GM23338 (cell line): ENCODE results near the gene SPI1. TPM values are rescaled to one million over a fixed set of nuclear protein-coding genes. Genes with fewer than 3 reads are reported as not detected.

ENCODE experiments used
- ATAC-seq: fragments of 200-7000 bp; cut with Tn5 transposase; 3 replicates; pipeline ENCODE4 v1.9.1; 2020
- DNase-seq: peaks from one replicate; pipeline ENCODE4 v3.0.0-alpha.2; 2015; ENCODE audit warnings: low spot score
- H2AFZ ChIP-seq: fragments of 200-600 bp; sonication (generic); 2 replicates; pipeline ENCODE4 v1.8.0; 2016; ENCODE audit warnings: antibody characterized with exemption, mild to moderate bottlenecking, moderate library complexity
- H3F3A ChIP-seq: fragments of 200-600 bp; sonication (generic); replicated peaks from 2 replicates; pipeline ENCODE4 v1.8.0; 2017; ENCODE audit warnings: antibody characterized with exemption, mixed run types, low read depth
- H3K27ac ChIP-seq: fragments of 200-600 bp; sonication (generic); 2 replicates; pipeline ENCODE4 v1.6.1; 2016; ENCODE audit warnings: low read depth
- H3K27me3 ChIP-seq: fragments of 200-600 bp; sonication (generic); 2 replicates; pipeline ENCODE4 v1.8.0; 2016; ENCODE audit warnings: mild to moderate bottlenecking, mixed run types, moderate library complexity; ENCODE audit not compliant: insufficient read depth
- H3K36me3 ChIP-seq: fragments of 200-600 bp; sonication (generic); 2 replicates; pipeline ENCODE4 v1.8.0; 2016; ENCODE audit warnings: mild to moderate bottlenecking; ENCODE audit not compliant: insufficient read depth
- H3K4me1 ChIP-seq: fragments of 200-600 bp; sonication (generic); 2 replicates; pipeline ENCODE4 v1.8.0; 2016; ENCODE audit warnings: mild to moderate bottlenecking, moderate library complexity; ENCODE audit not compliant: insufficient read depth
- H3K4me2 ChIP-seq: fragments of 200-600 bp; sonication (generic); 2 replicates; pipeline ENCODE4 v1.7.1; 2017; ENCODE audit warnings: mixed run types
- H3K4me3 ChIP-seq: fragments of 200-600 bp; sonication (generic); 2 replicates; pipeline ENCODE4 v1.6.1; 2016; ENCODE audit warnings: mixed run types
- H3K79me2 ChIP-seq: fragments of 200-600 bp; sonication (generic); replicated peaks from 2 replicates; pipeline ENCODE4 v1.8.0; 2017; ENCODE audit warnings: mild to moderate bottlenecking; ENCODE audit not compliant: insufficient read depth
- H3K9me2 ChIP-seq: fragments of 200-600 bp; sonication (generic); 2 replicates; pipeline ENCODE4 v1.8.0; 2017; ENCODE audit not compliant: insufficient read depth
- H4K20me1 ChIP-seq: fragments of 200-600 bp; sonication (generic); replicated peaks from 2 replicates; pipeline ENCODE4 v1.8.0; 2017; ENCODE audit warnings: mild to moderate bottlenecking; ENCODE audit not compliant: insufficient read depth
- H3K27ac Mint-ChIP-seq: 2 replicates; pipeline ENCODE4 v1.8.0; 2020; ENCODE audit warnings: inconsistent platforms, mild to moderate bottlenecking, moderate library complexity, mixed read lengths
- H3K27me3 Mint-ChIP-seq: 3 replicates; pipeline ENCODE4 v1.8.0; 2022; ENCODE audit warnings: low read depth, mild to moderate bottlenecking, moderate library complexity, mixed read lengths, inconsistent platforms; ENCODE audit not compliant: insufficient read depth, poor library complexity
- H3K36me3 Mint-ChIP-seq: 3 replicates; pipeline ENCODE4 v1.8.0; 2021; ENCODE audit warnings: low read depth, mild to moderate bottlenecking, inconsistent platforms, moderate library complexity, mixed read lengths
- H3K4me1 Mint-ChIP-seq: 3 replicates; pipeline ENCODE4 v1.8.0; 2020; ENCODE audit warnings: mild to moderate bottlenecking, inconsistent platforms, mixed read lengths
- H3K4me3 Mint-ChIP-seq: 3 replicates; pipeline ENCODE4 v1.8.0; 2021; ENCODE audit warnings: moderate library complexity, mild to moderate bottlenecking, inconsistent platforms, mixed read lengths
- H3K9me3 Mint-ChIP-seq: 3 replicates; pipeline ENCODE4 v1.8.0; 2020; ENCODE audit warnings: moderate library complexity, mild to moderate bottlenecking, inconsistent platforms, mixed read lengths
- CREB1 ChIP-seq: fragments of 250-450 bp; sonication (Bioruptor Pico); IDR thresholded peaks from 2 replicates; pipeline ENCODE4 v1.5.0; 2020; ENCODE audit warnings: low read depth, mild to moderate bottlenecking, moderate library complexity
- EZH2 ChIP-seq: fragments of 200-600 bp; sonication (generic); IDR thresholded peaks from one replicate; pipeline ENCODE4 v1.8.0; 2017; ENCODE audit warnings: antibody characterized with exemption, mild to moderate bottlenecking, low read depth; ENCODE audit not compliant: unreplicated experiment
- EZH2phosphoT487 ChIP-seq: fragments of 200-600 bp; sonication (generic); IDR thresholded peaks from one replicate; pipeline ENCODE4 v1.8.1; 2018; ENCODE audit warnings: antibody characterized with exemption; ENCODE audit not compliant: unreplicated experiment
- JUNB ChIP-seq: IDR thresholded peaks from one replicate; pipeline ENCODE4 v1.6.1; 2016; ENCODE audit warnings: antibody characterized with exemption; ENCODE audit not compliant: unreplicated experiment
- NANOG ChIP-seq: IDR thresholded peaks from 2 replicates; pipeline ENCODE4 v1.6.1; 2016; ENCODE audit warnings: antibody characterized with exemption, borderline replicate concordance
- POLR2AphosphoS5 ChIP-seq: IDR thresholded peaks from 2 replicates; pipeline ENCODE4 v1.6.1; 2016; ENCODE audit warnings: antibody characterized with exemption, low read depth
- REST ChIP-seq: IDR thresholded peaks from one replicate; pipeline ENCODE4 v1.6.1; 2018; ENCODE audit warnings: antibody characterized with exemption; ENCODE audit not compliant: unreplicated experiment
- STAT1 ChIP-seq: IDR thresholded peaks from one replicate; pipeline ENCODE4 v1.6.1; 2016; ENCODE audit warnings: antibody characterized with exemption; ENCODE audit not compliant: unreplicated experiment
- ZNF114 ChIP-seq: fragments of 250-450 bp; sonication (Bioruptor Pico); IDR thresholded peaks from 2 replicates; pipeline ENCODE4 v1.5.0; 2020; ENCODE audit warnings: mild to moderate bottlenecking, moderate library complexity
- ZNF331 ChIP-seq: fragments of 250-450 bp; sonication (Bioruptor Pico); IDR thresholded peaks from 2 replicates; pipeline ENCODE4 v1.5.0; 2020; ENCODE audit warnings: low read depth, mild to moderate bottlenecking, moderate library complexity
- ZNF462 ChIP-seq: fragments of 250-450 bp; sonication (Bioruptor Pico); IDR thresholded peaks from 2 replicates; pipeline ENCODE4 v1.5.0; 2020; ENCODE audit warnings: mild to moderate bottlenecking, moderate library complexity
- polyA plus RNA-seq: library from polyadenylated mRNA; unstranded; fragments of >200 nt; fragmentation: Nextera tagmentation; extraction: Ambion mirVana; gene quantifications from 2 replicates; pipeline ENCODE4 v1.2.1, GENCODE V29; 2016
- total RNA-seq: library from RNA; depleted of rRNA; stranded (reverse); fragments of >200 nt; shearing (Covaris generic); gene quantifications from 2 replicates; pipeline ENCODE4 v1.2.3, GENCODE V29; 2014
- TF ChIP-seq, protein P1 (sequence below), 2 experiments: fragments of 200-600 bp in 1 of 2; sonication (generic) in 1 of 2; conservative IDR thresholded peaks; 2 replicates each; pipeline versions ENCODE4 v1.5.1 to v1.6.1; 2016 to 2017; ENCODE audit warnings: antibody characterized with exemption in 2 of 2, low read depth in 2 of 2, mild to moderate bottlenecking in 2 of 2, moderate library complexity in 1 of 2
- TF ChIP-seq, protein P2 (sequence below): IDR thresholded peaks from 2 replicates; pipeline ENCODE4 v1.6.1; 2016; ENCODE audit warnings: antibody characterized with exemption

SPI1 gene
- total and polyA plus RNA-seq, 2 experiments from 2014 or later: 0.23 TPM; not detected in 1

DNA sequence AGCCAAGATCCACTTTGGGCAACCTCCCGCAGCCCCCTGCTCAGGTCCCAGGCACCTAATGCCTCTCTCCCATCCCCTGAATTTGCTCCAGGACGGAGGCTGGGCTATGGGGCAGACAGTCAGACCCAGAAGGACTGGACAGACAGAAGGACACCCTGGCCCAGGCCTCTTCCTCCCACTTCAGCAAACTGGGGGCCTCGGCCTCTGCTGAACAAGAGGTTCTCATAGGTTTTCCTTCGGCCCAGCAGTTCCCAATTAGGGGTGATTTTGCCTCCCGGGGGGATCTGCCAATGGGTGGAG lies 3.7 kb downstream of the SPI1 start:
- no peak overlapping the region for H3K4me3 ChIP-seq
- H3F3A ChIP-seq: no peaks in the 10 kb centered on the region
- TF ChIP-seq STAT1 (no peak), ZNF114 (no peak), JUNB (no peak), ZNF462 (CRISPR knock-in tag) (no peak), NANOG (no peak), REST (no peak), ZNF331 (no peak), EZH2phosphoT487 (no peak), EZH2 (no peak), CREB1 (CRISPR knock-in tag) (no peak), POLR2AphosphoS5 (no peak)
- TF ChIP-seq, protein P1, sequence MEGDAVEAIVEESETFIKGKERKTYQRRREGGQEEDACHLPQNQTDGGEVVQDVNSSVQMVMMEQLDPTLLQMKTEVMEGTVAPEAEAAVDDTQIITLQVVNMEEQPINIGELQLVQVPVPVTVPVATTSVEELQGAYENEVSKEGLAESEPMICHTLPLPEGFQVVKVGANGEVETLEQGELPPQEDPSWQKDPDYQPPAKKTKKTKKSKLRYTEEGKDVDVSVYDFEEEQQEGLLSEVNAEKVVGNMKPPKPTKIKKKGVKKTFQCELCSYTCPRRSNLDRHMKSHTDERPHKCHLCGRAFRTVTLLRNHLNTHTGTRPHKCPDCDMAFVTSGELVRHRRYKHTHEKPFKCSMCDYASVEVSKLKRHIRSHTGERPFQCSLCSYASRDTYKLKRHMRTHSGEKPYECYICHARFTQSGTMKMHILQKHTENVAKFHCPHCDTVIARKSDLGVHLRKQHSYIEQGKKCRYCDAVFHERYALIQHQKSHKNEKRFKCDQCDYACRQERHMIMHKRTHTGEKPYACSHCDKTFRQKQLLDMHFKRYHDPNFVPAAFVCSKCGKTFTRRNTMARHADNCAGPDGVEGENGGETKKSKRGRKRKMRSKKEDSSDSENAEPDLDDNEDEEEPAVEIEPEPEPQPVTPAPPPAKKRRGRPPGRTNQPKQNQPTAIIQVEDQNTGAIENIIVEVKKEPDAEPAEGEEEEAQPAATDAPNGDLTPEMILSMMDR (conservative IDR thresholded peaks at IDR 0.05; ENCODE audit: low read depth in 2 of 2): no peak
- TF ChIP-seq, protein P2, sequence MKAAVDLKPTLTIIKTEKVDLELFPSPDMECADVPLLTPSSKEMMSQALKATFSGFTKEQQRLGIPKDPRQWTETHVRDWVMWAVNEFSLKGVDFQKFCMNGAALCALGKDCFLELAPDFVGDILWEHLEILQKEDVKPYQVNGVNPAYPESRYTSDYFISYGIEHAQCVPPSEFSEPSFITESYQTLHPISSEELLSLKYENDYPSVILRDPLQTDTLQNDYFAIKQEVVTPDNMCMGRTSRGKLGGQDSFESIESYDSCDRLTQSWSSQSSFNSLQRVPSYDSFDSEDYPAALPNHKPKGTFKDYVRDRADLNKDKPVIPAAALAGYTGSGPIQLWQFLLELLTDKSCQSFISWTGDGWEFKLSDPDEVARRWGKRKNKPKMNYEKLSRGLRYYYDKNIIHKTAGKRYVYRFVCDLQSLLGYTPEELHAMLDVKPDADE: no peak
- ATAC-seq: no peak
- no peak overlapping the region for H3K27ac Mint-ChIP-seq
- no peaks in the 10 kb centered on the region for H4K20me1 ChIP-seq
- H3K4me3 Mint-ChIP-seq: no peak overlapping the region
- no peaks in the 10 kb centered on the region for H3K9me2 ChIP-seq
- H3K9me3 Mint-ChIP-seq: no peaks in the 10 kb centered on the region; the same call in 2 of the 3 replicates
- no peaks in the 10 kb centered on the region for H3K36me3 ChIP-seq
- peaks cover 2% of the 10 kb centered on the region for H3K27me3 Mint-ChIP-seq
- H2AFZ ChIP-seq: no peak overlapping the region
- no peak for DNase-seq
- no peak overlapping the region for H3K4me2 ChIP-seq
- H3K27me3 ChIP-seq: no peaks in the 10 kb centered on the region
- no peaks in the 10 kb centered on the region for H3K36me3 Mint-ChIP-seq
- no peaks in the 10 kb centered on the region for H3K79me2 ChIP-seq
- no peaks in the 10 kb centered on the region; the same call in 1 of the 2 replicates for H3K4me1 ChIP-seq
- H3K4me1 Mint-ChIP-seq: peaks cover 3% of the 10 kb centered on the region; the same call in 2 of the 3 replicates
- H3K27ac ChIP-seq: no peak overlapping the region
